HG03039 (cell line): Measurements from ENCODE around the gene DOCK7.
"Not testable (repeated sequence)": the region's sequence is repeated elsewhere in the genome, so short reads cannot be mapped to it uniquely, and the experiment has no call there.

Source experiments
- ATAC-seq: cut with Tn5 transposase; IDR thresholded peaks from one replicate; pipeline ENCODE4 v1.9.1; 2021; ENCODE audit warnings: mild to moderate bottlenecking, moderate library complexity; ENCODE audit not compliant: unreplicated experiment

DOCK7 gene

DNA sequence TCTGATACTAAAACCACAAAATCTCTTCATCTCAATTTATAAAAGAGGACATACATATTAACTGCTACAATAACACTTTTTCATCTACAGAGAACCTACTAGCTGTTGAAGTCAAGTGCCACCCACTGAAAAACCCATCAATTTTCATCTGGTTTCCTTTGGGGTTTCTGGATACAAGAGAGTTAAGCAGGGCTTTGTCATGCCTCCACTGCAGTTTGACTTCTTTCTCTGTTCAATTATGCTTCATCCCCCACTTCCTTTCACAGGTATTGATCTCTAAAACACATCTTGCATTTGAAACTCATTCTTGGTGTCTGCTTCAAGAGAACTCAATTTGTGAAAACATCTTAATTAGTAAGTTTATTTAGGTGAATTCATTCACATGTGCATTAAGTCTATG lies 151.3 kb downstream of the DOCK7 start:
- ATAC-seq = no peak

DNA sequence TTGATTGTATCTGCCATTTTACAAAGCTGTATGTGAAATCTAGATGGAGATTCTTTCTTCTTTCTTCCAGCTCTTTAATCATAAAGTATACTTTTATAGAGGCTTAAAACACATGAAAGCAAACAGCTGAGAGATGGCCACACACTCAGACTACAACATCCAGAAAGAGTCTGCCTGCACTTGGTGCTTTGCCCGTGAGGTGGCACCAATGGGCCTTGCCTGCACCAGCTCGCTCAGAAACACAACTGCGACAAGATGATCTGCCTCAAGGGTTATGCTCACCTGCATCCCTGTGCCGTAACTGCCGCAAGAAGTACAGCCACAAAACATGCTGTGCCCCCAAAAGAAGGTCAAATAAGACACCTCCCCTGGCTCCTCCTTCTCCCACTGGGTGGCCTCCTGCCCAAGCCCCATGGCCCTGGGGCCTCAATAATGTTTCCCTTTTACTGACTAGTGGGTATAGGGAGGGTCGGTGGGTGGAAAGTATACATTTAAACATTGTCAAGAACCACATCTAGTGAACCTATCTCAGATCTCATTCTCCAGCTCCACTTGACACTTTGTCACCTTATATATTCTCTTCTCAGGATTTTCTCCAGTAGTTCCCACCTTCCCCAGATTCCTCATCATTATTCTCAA lies 157.6 kb downstream of the DOCK7 start:
- no peak for ATAC-seq

DNA sequence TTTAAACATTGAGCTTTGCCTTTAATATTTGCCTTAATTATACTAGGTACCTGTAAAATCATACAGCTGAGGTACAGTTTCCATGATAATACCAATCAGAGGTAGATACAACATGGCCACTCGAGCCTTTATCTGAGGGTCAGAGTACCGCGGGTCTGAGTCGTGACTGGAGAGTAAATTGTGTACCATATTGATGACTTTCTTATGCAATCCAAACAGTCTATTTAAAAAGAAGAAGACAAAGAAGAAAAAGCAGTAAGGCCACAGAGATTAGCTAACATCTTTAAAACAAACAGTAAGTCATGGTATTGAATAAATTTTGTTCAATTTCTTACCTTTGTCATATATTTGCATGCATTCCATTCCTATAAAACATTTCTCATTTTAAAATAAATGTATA lies 159.0 kb downstream of the DOCK7 start:
- ATAC-seq = no peak

DNA sequence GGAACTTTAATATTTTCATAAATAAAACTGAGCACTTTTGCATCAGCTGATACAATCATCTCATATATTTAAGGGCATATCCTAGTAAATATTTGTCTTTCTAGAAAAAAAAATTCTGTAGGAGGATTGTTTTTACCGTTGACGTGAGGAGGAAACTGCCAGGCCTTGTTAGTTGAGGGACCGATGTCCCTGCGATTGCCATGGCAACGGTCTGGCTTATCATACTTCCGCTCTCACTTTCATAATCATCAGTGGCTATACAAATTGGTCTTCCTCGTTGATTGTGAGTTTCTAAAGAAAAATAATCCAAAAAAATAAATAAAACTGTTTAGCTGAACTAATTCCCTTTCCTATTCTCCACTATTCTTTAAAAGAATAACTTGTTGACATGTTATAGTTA lies 160.2 kb downstream of the DOCK7 start:
- no peak for ATAC-seq

DNA sequence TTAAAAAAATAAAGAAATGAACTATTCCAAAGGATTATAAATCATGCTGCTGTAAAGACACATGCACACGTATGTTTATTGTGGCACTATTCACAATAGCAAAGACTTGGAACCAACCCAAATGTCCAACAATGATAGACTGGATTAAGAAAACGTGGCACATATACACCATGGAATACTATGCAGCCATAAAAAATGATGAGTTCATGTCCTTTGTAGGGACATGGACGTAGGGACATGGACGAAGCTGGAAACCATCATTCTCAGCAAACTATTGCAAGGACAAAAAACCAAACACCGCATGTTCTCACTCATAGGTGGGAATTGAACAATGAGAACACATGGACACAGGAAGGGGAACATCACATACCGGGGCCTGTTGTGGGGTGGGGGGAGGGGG lies 160.8 kb downstream of the DOCK7 start:
- not testable (repeated sequence) for ATAC-seq

DNA sequence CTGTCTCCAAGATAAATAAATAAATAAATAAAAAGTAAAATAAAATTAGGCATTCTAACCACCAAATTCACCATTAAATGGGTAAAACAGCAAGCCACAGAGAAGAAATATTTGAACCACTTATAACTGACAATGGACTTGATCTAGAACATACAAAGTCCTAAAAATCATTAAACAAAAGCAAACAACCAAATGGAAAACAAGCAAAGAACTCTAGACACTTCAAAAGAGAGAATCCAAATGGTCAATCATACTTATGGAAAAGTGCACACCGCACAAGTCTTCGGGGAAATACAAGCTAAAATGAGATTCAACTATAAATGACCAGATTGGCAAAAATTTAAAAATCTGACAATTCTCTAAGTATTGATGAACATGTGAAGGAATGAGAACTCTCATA lies 164.3 kb downstream of the DOCK7 start:
- ATAC-seq = no peak

DNA sequence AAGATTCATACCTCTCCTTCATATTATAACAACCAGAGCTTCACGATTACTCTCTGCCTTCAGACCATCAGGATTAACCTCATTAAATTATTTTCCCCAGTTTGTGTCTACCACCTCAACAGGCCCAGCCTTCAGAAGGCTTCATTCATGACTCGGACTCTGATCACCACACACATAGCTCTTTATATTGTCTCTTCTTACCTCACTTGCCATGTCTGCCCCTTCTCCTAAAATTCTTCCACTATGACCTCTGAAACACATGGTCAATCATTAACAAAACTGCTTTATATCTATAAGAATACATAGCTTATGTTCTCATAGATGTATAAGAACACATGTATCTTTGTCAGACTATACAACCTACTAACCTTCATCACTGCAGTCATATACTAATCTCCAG lies 171.6 kb downstream of the DOCK7 start:
- ATAC-seq = no peak

DNA sequence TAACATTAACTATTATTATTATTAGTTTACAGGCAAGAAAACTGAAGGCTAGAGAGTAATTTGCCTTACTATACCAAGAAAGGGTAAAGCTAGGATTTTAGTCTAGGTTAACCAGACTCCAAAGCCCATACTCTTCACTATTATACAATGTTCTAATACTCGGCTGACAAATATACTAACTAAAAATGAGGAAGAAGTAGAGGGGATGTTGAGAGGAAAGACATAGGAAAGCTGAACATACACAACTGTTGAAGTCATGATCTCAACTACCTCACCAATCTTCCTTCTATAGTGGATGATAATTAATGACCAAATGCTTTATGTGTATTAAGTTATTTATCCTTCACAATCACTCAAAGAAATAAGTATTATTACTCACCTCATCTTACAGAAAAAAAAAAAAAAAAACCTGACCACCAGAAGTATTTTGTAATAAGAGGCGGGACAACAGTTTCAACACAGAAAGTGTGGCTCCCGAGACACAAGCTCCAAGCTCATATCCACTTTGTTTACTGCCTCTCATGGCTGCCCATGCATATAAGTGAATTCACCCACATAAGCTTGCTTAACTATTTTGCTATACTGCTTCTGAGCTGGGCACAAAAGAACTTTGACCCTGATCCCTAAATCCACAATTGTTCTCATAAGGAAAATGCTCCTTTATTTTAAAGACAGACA lies 173.3 kb downstream of the DOCK7 start:
- no peak for ATAC-seq

DNA sequence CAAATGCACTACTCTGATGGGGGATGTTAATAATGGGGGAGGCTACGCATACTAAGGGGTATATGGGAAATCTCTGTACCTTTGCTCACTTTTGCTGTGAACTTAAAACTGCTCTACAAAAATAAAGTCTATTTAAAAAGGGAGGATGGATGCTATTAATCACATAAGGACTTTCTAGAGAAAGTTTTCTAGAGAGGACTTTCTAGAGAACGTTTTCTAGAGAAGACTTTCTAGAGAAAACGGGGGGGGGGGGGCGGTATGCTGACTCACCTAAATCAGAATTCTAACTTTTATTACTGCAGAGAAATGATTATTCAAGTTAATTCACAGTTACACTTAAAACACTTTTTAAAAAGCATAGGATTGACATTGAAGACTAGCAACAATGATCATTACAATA lies 175.2 kb downstream of the DOCK7 start:
- no peak for ATAC-seq

DNA sequence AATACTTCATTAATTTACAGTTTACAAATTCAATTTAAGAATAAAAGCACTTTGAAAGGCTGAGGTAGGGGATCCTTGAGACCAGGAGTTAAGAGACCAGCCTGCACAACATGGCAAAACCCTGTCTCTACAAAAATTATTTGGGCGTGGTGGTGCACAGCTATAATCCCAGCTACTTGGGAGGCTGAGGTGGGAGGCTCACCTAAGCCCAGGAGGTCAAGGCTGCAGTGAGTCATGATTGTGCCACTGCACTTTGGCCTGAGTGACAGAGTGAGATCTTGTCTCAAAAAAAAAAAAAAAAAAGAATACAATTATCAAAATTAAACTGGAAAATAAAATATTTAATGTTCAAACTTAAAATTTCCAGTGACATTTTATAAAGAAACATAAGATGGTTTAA lies 179.2 kb downstream of the DOCK7 start:
- ATAC-seq = no peak

DNA sequence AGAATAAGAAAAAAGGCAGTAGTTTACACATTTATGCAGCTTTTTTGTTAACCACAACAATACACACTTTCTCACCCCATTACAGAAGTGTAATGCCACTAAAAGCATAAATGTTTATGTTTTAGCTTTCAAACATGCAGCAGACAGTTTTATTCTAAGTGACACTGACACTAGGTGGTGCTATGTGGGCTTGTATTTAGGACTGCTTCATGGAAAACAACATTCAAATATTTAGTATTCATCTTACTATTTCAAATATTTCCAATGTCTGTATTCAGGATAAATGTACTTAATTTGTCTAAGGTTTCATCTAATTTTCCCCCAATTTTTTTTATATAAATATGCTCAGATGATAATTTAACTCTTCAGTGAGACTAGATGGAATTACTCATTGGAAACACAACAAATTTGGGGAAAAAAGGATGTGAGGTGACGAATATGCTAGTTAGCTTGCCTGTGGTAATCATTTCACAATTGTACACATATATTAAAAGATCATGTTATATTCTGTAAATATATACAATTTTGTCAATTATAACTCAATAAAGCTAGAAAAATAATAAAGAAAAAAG lies 179.9 kb downstream of the DOCK7 start:
- ATAC-seq = no peak

DNA sequence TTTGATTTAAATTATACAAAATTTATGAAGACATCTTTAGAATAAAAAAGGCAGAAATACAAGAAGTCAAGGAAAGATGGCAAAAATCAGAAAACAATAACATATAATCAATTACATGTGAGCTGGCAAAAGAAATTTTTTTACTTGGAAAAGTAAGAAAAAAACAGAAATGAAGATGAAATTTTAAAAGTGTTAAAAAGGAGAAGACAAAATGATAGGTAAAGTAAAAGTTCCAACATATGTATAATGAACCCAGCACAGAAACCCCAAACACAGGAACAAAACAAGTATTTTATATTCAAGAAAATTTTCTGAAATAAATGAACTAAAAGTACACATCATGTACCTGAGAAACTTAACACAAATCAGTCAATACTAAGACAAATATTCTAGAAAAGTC lies 188.0 kb downstream of the DOCK7 start:
- ATAC-seq = no peak

DNA sequence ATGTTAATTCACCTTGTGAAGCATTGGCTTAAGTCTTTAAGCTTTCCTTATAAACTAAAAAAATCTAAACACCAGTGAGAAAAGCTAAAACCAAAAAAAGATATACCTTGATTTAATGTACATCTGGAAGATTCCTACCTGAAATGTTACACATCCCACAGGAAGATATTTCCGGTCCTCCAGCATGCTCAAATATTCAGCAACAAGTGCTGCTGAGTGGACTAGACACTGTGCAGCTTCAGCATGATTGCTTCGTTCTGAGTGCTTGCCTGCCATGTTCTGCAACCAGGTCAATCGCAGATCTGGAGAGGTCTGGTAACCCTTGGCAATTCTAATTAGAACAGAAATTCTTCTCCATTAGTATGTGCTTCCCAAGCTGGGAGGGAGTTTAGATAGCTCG lies 194.0 kb downstream of the DOCK7 start:
- no peak for ATAC-seq

DNA sequence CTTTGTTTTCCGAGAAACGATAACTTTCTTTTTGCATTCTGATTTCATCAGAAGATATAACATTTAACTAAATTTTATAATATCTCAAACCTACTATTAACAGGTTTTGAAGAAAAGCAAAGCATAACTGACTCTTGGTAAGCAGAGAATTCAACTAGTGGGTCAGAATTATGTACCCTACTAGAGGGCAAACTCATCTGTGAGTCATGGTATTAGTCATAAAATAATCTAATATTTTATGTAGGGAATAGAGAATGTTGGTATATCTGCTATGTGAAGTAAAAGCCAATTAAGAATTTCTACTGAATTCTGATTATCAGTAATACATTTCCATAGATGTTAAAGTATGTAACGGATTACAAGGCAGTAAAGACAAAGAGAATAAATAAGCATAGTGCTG lies 194.5 kb downstream of the DOCK7 start:
- ATAC-seq = no peak

DNA sequence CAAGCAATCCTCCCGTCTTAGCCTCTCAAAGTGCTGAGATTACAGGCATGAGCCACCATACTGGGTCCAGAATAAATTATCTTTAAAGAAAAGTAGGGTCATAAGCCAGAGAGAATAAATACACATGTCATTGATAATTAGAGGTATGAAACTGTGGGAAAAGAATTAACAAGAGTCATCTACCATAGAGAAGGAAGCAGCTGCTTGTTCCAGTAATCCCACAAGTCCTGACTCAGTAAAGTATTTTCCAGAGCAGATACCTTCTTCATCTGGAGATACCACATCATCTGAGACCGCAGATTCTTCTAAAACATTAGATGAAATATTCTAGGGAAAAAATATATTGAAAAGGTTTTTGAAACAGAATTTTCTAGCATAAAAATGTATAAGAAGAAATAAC lies 195.7 kb downstream of the DOCK7 start:
- no peak for ATAC-seq

DNA sequence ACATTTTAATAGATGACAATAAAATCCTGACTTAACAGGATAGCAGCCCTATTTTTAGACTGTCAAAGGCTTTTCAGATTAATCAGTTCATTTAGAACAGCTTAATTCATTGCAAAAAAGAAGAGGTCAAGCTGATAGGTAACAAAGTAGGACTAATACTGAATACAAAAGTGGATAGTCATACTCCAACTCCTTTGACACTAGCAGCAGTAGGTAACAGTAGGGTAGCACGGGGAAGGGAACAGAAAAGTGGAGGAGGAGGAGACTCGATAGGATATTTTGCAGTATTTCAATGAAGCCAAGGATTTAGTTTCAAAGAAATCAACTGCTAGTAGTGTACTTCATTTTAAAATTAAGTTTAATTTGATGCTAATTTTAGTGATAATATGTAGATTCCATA lies 200.2 kb downstream of the DOCK7 start:
- ATAC-seq = no peak

DNA sequence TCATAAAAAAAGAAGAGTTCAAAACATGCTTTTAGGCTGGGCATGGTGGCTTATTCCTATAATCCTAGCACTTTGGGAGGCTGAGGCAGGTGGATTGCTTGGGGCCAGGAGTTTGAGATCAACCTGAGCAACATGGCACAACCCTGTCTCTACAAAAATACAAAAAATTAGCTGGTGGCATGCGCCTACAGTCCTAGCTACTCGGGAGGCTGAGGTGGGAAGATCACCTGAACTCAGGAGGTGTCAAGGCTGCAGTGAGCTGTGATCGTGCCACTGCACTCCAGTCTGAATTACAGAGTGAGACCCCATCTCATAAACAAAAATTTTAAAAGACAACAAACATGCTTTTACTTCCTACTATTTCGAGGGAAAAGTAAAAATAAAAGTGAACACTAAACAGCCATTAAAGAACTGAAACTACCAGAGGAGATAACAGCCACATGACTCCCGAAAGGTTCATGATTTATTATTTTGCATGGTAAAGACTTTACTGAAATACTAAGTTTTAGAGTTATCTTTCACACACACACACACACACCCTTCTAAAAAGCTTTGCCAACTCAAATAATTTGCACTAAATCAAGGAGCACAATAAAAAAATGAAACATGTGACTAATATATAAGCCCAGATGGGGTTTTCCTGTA lies 203.2 kb downstream of the DOCK7 start:
- ATAC-seq = no peak

DNA sequence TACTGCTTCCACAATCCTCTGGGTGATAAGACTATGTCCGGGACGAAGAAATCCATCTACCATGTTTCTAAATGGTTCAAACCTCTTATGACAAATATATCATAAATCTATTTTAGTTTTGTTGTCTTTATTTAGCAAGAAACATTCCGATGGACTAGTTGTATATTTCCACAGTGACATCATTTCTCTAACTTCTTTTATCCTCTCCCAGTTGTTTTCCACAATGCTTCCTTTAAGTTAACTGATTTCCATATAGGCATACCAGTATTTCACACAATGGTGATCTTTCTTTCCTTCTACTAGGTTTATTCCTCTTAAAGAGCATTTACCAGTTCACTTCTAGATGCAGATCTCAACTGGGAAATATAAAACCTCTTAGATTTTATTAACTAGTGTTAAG lies 206.5 kb downstream of the DOCK7 start:
- ATAC-seq = no peak

DNA sequence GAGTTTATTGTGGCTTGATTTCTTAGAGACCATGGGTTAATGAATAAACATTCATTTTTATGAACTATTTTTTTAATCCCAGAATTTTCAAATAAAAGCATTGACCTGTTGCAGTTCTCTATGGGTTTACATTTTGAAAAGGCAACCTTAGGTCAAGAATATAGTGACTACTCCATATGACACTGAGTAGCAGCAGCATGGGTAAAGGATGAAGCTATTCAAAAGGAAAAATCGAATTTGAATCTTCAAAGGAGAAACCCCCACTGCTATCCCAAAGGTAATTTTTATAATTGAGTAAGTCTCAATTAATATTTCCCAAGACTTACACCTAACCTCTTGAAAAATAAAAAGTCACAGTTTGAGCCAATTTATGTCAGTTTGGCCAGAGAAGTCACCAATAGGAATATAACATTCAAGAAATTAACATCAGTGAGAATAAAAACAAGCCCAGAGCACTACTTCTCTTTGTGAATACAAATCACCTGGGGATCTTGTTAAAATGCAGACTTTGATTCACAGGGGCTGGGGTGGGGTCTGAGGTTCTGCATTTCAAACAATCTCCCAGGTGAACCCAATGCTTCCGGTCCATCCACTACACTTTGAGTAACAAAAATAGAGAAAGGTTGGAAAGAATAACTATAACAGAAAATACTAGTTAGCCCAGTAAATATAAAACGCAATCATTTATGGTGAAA lies 211.5 kb downstream of the DOCK7 start:
- no peak for ATAC-seq

DNA sequence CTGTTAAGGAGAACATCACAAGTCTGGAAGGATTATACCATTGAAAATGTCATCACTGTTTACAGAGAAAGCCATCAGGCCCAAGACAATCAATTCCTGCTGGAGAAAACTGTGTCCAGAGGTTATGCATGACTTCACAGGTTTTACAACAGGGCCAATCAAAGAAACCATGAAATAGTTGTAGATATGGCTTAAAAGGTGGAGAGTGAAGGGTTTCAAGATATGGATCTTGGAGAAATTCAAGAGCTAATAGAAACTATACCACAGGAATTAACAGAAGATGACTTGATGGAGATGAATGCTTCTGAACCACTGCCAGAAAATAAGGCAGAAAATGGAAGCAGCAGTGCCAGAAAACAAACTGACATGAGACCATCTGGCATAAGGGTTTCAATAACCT lies 221.1 kb downstream of the DOCK7 start:
- no peak for ATAC-seq

DNA sequence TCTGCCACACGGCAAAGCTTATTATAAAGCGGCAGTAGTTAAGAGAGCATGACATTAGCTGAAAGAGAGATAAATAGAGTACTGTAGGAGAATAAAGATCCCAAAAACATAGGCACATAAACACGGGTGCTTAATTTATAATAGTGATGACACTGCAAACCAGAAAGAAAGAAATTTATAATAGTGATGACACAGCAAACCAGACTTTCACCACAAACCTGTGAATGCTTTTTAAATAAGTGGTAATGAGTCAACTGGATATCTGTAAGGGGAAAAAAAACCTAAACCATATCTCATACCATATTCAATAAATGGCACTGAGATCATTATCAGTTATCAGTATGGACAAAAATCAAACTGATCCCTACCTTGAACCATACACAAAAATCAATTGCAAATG lies 225.8 kb downstream of the DOCK7 start:
- no peak for ATAC-seq

DNA sequence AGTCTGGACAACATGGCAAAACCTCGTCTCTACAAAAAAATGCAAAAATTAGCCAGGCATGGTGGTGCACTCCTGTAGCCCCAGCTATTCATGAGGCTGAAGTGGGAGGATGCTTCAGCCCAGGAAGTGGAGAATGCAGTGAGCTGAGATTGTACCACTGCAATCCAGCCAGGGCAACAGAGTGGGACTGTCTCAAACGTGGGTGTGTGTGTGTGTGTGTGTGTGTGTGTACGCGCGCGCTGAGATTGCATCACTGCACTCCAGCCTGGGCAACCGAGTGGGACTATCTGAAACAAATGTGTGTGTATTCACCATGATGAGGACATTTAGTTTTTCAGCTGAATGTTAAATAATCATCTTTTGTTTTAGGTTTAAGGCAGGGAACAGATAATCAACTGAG lies 230.2 kb downstream of the DOCK7 start:
- no peak for ATAC-seq
